ENCODE measurements around the gene SPATA12. TPM values are rescaled to one million over a fixed set of nuclear protein-coding genes. Genes with fewer than 3 reads are reported as not detected.
A peak's percentile ranks its signal among the peaks of the same experiment; 100 is the strongest.

SPATA12 gene
- total and polyA plus RNA-seq, 7 donors = 0.01 TPM; not detected in 6

DNA sequence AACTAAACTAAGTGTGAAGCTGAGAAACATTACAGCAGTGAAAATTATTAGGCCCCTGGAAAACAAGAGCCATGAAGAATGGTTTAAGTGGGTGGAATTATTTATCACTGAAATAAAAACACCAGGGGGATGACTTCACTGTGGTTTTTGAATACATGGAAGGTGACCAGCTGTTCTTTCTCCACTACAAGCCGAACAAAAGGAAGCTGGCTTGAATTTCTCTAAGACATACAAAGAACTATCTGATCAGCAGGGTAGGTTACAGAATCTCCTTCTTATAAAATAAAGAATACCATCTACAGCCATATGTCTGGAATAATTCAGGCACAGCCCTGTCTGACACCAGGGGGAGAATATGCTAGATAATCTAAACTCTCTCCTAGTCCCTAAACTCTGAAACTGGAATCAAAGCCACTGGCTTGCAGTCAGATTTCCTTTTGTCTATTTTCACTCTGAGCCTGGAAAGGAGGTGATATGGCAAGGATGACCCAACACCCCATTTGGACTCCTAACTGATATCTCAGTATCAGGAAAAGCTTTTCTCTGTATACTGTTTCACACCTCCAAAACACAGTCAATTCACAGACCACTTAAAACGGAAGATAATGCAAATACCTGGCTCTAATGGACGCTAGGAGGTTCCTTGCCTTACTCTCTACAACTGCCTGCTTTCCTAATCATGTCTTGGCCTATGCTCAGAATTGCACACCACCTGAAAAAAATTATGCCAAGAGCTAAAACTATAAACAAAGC is 31.2 kb downstream of the SPATA12 start:
- 69 to 77% (median 74%) methylated on average over 3 of the region's 3 CpGs for WGBS, 3 donors
- DNase-seq (no peak), ATAC-seq (no peak)
- Histone ChIP-seq H3K27ac (no peak overlapping the region), H3K36me3 (ENCODE audit: insufficient read depth in 1 of 2, low read depth in 1 of 2) (no peaks in the 10 kb centered on the region), H3K9me3 (no peaks in the 10 kb centered on the region), H3K4me1 (peaks cover 3% of the 10 kb centered on the region), H3K4me3 (no peak overlapping the region), H3K27me3 (ENCODE audit: insufficient read depth in 3 of 3, low read length in 2 of 3) (no peaks in the 10 kb centered on the region)
- TF ChIP-seq, protein P1, sequence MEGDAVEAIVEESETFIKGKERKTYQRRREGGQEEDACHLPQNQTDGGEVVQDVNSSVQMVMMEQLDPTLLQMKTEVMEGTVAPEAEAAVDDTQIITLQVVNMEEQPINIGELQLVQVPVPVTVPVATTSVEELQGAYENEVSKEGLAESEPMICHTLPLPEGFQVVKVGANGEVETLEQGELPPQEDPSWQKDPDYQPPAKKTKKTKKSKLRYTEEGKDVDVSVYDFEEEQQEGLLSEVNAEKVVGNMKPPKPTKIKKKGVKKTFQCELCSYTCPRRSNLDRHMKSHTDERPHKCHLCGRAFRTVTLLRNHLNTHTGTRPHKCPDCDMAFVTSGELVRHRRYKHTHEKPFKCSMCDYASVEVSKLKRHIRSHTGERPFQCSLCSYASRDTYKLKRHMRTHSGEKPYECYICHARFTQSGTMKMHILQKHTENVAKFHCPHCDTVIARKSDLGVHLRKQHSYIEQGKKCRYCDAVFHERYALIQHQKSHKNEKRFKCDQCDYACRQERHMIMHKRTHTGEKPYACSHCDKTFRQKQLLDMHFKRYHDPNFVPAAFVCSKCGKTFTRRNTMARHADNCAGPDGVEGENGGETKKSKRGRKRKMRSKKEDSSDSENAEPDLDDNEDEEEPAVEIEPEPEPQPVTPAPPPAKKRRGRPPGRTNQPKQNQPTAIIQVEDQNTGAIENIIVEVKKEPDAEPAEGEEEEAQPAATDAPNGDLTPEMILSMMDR (IDR thresholded peaks at IDR 0.05) = no peak
- intact Hi-C loops (cut with DNase I) = no loop called here

DNA sequence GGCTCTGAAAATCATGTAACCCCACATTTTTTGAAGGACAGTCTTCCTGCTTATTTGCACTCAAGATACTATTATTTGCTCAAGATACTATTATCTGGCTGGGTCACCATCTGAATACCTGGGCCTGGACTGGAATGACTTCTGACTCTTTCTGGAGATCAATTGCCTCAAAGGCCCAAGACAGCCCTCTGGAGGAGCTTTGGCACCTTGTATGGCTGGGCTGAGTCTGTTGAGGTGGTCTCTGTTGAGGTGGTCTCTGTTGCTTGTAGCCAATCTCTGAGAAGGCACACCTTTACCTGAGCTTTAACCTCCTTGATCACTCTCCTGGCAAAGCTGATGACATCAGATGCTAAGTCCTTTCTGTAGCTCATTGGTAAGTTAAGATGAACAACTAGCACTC is 33.0 kb downstream of the SPATA12 start:
- DNase-seq = no peak
- Histone ChIP-seq H3K4me3 (no peak overlapping the region), H3K9me3 (no peaks in the 10 kb centered on the region), H3K27ac (no peak overlapping the region), H3K36me3 (ENCODE audit: insufficient read depth in 1 of 2, low read depth in 1 of 2) (no peaks in the 10 kb centered on the region), H3K27me3 (ENCODE audit: insufficient read depth in 3 of 3, low read length in 2 of 3) (no peaks in the 10 kb centered on the region), H3K4me1 (peaks cover 3% of the 10 kb centered on the region)
- intact Hi-C loops (cut with DNase I) = no loop called here
- no peak for ATAC-seq
- TF ChIP-seq, protein P1 (IDR thresholded peaks at IDR 0.05) = no peak

DNA sequence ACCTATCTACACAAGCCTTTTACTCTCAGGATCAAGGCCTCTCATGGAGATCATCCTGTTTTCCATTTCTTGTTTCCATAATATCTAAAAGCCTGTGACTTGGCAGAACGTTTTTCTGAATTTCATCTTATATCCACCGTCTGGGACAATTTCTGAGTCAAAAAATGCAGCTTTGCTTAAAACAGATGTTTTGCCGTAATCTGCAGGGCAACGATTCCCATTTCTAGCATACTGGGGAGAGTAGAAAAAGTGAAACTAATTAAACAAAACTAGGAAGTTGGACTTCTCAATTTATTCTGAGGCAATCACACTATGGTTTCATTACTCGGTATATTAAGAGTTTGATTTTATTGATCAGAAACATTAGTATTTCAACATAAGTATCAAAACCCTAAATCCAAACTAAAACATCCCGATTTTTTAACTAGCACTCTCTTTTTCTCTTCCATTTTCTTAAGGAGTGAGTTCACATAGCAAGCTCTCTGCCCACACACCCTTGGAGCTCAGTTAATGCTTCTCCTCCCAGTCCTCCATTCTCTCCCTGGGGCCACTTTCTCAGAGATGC is 33.6 kb downstream of the SPATA12 start:
- peaks cover 3% of the 10 kb centered on the region for H3K4me1 ChIP-seq
- no peak for ATAC-seq
- TF ChIP-seq, protein P1 (IDR thresholded peaks at IDR 0.05) = no peak
- no peak overlapping the region for H3K27ac ChIP-seq
- 40 to 50% (median 48%) methylated on average over 6 of the region's 6 CpGs for WGBS, 3 donors
- H3K9me3 ChIP-seq = no peaks in the 10 kb centered on the region
- no peaks in the 10 kb centered on the region for H3K27me3 ChIP-seq (ENCODE audit: insufficient read depth in 3 of 3, low read length in 2 of 3)
- DNase-seq = no peak
- no peak overlapping the region for H3K4me3 ChIP-seq
- intact Hi-C loops (cut with DNase I) = no loop called here
- H3K36me3 ChIP-seq (ENCODE audit: insufficient read depth in 1 of 2, low read depth in 1 of 2) = no peaks in the 10 kb centered on the region

DNA sequence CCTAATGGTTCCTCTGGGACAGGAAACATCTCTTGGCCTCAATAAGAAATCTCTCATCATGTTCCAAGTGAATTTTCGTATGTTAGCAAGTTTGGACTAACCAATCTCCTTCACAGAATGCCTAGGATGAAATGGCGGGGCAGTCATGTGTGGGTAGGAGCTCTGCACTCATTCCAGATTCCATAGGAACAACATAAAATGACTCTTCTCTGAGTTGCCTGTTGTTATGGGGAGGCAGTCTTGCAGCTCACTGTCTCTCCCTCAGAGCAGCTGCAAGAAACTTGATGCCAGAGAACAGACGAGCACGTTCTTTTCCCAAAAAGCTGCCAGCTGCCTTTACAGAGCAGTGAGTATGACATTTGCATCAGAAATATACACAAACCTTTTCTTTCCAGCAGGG is 34.1 kb downstream of the SPATA12 start:
- intact Hi-C loops (cut with DNase I) = no loop called here
- H3K4me3 ChIP-seq = no peak overlapping the region
- no peak overlapping the region for H3K27ac ChIP-seq
- H3K4me1 ChIP-seq = peaks cover 3% of the 10 kb centered on the region
- ATAC-seq (peak in 2 of 4 donors; percentile 15 to 17), DNase-seq (no peak)
- 30 to 51% (median 37%) methylated on average over 4 of the region's 4 CpGs for WGBS, 3 donors
- H3K36me3 ChIP-seq (ENCODE audit: insufficient read depth in 1 of 2, low read depth in 1 of 2) = no peaks in the 10 kb centered on the region
- TF ChIP-seq, protein P1 (IDR thresholded peaks at IDR 0.05) = no peak
- H3K27me3 ChIP-seq (ENCODE audit: insufficient read depth in 3 of 3, low read length in 2 of 3) = no peaks in the 10 kb centered on the region
- H3K9me3 ChIP-seq = no peaks in the 10 kb centered on the region

Data from psoas muscle (tissue), 8 donors.